Measurements from ENCODE around the gene NGRN.

DNA sequence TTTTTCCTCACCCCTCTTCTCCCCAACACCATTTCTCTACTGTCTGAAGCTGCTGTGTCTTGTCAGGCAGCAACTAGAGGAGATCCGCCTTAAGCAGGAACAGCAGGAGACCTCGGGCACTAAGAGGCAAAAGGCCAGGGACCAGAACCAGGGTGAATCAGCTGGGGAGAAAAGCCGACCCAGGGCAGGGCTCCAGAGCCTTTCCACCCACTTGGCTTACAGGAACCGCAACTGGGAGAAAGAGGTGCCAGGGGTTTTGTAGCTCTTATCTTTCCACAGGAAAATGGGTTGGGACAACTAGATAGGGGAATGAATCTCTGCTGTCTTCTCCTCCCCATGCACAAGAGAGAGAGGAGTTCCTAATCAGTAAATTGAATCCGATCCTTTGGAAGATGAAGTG is 3.0 kb upstream of the NGRN start:
- no peak for TF ChIP-seq CTCF (conservative IDR thresholded peaks at IDR 0.05; ENCODE audit: low read length)
- no peak for TF ChIP-seq EZH2phosphoT487 (IDR thresholded peaks at IDR 0.05; ENCODE audit: borderline replicate concordance, low read depth, low read length)

Measured in OCI-LY7 (cell line).